Mesenteric fat pad (tissue), 1 donor: Measurements from ENCODE around the gene CUTA. TPM values are rescaled to one million over a fixed set of nuclear protein-coding genes. Genes with fewer than 3 reads are reported as not detected.
A peak's percentile ranks its signal among the peaks of the same experiment; 100 is the strongest.

Source experiments
- DNase-seq: peaks from one replicate; pipeline ENCODE4 v3.0.0-alpha.2; 2020; ENCODE audit warnings: low spot score
- long read RNA-seq: library from polyadenylated mRNA; unstranded; transcript quantifications from one replicate; pipeline ENCODE4 v2.0.0, GENCODE V29; 2020
- total RNA-seq: library from RNA; stranded (reverse); fragmentation: NEBNext Ultra II Directional; extraction: Animal tissue kit (Norgen Biotek cat#: 25700); gene quantifications from one replicate; pipeline ENCODE4 v1.2.1, GENCODE V29; 2021
- donor health status: DM: yes; HTN: yes; CAD: no.

The CUTA gene, protein sequence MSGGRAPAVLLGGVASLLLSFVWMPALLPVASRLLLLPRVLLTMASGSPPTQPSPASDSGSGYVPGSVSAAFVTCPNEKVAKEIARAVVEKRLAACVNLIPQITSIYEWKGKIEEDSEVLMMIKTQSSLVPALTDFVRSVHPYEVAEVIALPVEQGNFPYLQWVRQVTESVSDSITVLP
- total RNA-seq: 103 TPM
- long read RNA-seq, transcript CUTA-203 (6 exons, 937 nt): minor isoform, 5 of 22 reads
- long read RNA-seq, transcript CUTA-205 (5 exons, 1,054 nt): major isoform, 6 of 22 reads
- long read RNA-seq, transcript CUTA-210 (6 exons, 769 nt): minor isoform, 5 of 22 reads
- long read RNA-seq, partial matches to known transcripts: 2 of 22 reads
- long read RNA-seq, other reads (novel, unspliced or antisense): 2 of 22 reads

- DNase-seq: peak; percentile 99
These were observed at the start of gene CUTA for GRCh38 chr6:33417903-33418689. Gene CUTA (minus strand): TSS chr6:33418107. CDS start chr6:33418000, 107 bp downstream.

DNA sequence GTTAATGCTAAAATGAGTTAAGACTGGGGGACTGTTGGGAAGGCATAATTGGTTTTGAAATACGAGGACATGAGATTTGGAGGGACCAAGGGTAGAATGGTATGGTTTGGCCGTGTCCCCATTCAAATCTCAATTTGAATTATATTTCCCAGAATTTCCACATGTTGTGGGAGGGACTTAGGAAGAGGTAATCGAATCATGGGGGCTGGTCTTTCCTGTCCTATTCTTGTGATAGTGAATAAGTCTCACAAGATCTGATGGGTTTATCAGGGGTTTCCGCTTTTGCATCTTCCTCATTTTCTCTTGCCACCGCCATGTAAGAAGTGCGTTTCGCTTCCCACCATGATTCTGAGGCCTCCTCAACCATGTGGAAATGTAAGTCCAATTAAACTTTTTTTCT is 49.2 kb upstream of the CUTA start:
- no peak for DNase-seq

GRCh38 chr6:33466075-33466735 is 48.3 kb upstream of the CUTA start:
- DNase-seq: no peak

- DNase-seq: no peak
These were observed 41.3 kb upstream of the CUTA start for GRCh38 chr6:33459226-33459625.

- peak; percentile 3 for DNase-seq
These were observed 40.8 kb upstream of the CUTA start for GRCh38 chr6:33458676-33459075.

GRCh38 chr6:33456156-33456555 is 38.2 kb upstream of the CUTA start:
- DNase-seq: peak; percentile 85

DNA sequence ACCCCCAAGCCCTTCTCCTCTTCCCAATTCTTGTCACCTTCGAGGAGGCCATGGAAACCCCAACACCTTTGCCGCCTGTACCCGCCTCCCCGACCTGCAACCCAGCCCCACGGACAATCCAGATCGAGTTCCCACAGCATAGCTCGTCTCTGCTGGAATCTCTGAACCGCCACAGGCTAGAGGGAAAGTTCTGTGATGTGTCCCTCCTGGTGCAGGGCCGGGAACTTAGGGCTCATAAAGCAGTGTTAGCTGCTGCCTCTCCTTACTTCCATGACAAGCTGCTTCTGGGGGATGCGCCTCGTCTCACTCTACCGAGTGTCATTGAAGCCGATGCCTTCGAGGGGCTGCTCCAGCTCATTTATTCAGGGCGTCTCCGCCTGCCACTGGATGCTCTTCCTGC is 37.1 kb upstream of the CUTA start:
- DNase-seq: peak; percentile 79

- DNase-seq: peak; percentile 99
These were observed 36.4 kb upstream of the CUTA start, which contains the start of gene ZBTB9 for GRCh38 chr6:33454009-33454946. Gene ZBTB9 (plus strand): TSS chr6:33454576. CDS start chr6:33455101, 525 bp downstream.

DNA sequence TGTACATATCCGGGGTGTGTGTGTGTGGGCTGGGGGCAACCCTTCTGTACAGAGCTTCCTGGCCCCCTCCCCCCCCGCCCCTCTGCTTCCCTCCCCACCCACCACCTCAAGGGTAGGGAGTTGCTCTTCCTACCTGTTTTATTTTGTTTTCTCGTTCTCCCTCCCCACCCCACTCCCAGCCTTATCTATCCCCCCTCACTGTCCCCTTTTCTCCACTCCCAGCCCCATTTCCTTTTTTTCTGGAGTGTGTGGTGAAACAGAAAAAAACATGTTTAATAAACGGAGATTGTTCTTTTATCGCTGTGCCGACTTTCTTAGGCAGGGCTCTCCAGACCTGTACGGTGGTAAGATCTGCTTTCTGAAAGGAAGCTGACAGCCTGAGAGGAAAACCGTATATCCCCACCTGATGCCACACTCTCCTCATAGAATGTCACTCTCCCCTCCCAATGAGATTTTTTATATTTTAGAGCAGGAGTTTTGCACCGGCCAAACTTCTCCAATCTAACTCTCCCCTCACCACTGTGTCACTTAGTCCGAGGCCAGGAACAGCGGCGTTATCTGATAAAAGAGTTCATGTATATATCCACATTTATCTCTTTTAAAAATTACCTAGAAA is 35.6 kb upstream of the CUTA start:
- no peak for DNase-seq

- peak; percentile 41 for DNase-seq
These were observed 34.6 kb upstream of the CUTA start for GRCh38 chr6:33452496-33452895.

- peak; percentile 60 for DNase-seq
These were observed 33.7 kb upstream of the CUTA start for GRCh38 chr6:33451606-33452005.

DNA sequence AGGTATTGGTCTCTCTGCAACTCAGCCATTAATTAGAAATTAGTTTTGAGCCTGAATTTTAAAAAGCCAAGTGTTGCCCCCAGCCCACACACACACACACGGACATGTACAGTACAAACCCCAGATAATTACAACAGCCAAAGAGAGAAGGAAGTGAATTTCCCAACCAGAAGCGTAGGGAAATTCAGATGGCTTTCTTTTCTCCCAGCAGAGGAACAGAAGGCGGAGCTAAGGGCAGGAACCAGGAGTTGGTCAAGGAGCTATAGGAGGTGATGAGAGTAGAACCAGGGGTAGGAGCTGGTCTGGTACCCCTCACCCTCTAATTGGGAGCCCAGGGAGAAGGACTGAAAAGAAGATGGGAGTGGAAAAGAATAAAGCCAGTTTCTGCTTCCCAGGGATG is 32.5 kb upstream of the CUTA start:
- DNase-seq: peak; percentile 26

DNA sequence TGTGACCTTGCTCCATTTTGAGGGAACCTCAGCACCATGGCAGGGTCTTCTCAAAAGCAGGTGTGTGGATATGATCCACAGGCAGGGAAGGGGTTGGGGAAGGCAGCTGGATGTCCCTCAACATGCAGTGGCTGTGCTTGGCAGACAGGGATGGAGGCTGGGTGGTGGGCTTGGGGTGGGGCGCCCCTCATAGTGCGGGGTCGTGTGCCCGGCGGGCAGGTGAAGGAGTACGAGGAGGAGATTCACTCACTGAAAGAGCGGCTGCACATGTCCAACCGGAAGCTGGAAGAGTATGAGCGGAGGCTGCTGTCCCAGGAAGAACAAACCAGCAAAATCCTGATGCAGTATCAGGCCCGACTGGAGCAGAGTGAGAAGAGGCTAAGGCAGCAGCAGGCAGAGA is 28.4 kb upstream of the CUTA start:
- DNase-seq: no peak

- DNase-seq: no peak
These were observed 27.3 kb upstream of the CUTA start for GRCh38 chr6:33445119-33445603.

DNA sequence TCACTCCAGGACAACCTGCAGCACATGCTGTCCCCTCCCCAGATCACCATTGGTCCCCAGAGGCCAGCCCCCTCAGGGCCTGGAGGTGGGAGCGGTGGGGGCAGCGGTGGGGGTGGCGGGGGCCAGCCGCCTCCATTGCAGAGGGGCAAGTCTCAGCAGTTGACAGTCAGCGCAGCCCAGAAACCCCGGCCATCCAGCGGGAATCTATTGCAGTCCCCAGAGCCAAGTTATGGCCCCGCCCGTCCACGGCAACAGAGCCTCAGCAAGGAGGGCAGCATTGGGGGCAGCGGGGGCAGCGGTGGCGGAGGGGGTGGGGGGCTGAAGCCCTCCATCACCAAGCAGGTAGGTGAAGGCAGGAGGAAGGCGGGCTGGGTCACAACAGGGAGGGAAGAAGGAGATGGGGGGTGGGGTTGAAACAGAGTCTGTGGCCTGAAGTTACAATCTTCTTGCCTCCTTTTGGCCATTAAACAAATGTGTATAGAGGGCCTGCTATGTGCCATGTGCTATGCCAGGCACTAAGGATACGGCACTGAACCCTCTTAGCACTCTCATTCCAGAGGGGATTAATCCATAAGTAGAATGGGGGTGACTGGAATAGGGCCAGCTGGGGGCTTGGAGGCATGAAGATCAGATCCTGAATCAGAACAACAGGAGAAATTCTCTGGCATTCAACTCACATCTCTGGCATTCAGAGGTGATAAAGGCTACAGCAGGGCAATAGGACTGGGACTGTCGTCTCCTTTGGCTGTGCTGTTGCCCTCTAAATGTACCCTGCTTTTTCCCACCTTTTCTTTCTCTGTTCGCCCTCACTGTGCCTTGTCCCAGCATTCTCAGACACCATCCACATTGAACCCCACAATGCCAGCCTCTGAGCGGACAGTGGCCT is 26.0 kb upstream of the CUTA start:
- DNase-seq: no peak

- no peak for DNase-seq
These were observed 25.1 kb upstream of the CUTA start for GRCh38 chr6:33443025-33443424.

DNA sequence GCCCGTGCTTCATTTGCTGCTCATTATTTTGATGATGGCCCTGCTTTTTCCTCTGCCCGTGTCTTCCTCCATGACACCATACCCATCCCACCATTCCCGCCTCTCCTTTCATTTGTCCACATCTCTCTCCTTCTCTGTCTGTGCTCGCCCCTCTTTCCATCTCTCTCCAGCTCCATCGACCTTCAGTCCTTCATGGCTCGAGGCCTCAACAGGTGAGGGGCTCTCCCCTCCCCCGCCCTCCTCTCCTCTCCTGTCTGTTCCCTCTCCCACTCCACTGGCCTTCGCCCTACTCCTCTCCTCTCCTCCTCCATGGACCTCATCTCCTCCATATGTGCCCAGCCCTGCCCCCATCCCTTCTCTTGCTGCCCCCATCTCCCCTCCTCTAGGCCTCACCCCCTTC is 24.4 kb upstream of the CUTA start:
- DNase-seq: no peak

DNA sequence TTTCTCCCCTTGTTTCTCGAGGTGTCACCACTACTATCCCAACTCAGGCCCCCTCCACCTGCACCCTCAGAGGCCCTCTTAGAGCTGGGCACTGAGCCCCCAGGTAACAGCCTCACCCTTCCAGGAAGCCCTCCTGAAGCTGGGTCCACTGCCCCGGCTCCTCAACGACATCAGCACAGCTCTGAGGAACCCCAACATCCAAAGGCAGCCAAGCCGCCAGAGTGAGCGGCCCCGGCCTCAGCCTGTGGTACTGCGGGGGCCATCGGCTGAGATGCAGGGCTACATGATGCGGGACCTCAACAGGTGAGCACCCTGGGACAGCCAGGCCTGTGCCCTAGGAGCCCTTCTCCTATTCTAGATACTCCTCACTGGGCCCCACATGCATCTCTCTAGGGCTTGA is 23.6 kb upstream of the CUTA start:
- no peak for DNase-seq
